OCI-LY3 (cell line): ENCODE measurements around the gene MAP4K2.

ENCODE experiments used
- H2AFZ ChIP-seq: fragments of 200-600, 300-600 bp; shearing (Covaris generic); 2 replicates; pipeline ENCODE4 v1.6.0; 2014; ENCODE audit warnings: antibody characterized with exemption, low read depth, low read length
- H3K27ac ChIP-seq: fragments of 200-600, 300-600 bp; sonication (generic); 2 replicates; pipeline ENCODE4 v1.5.1; 2014; ENCODE audit warnings: mild to moderate bottlenecking, low read length, moderate library complexity, mixed read lengths
- H3K27me3 ChIP-seq: fragments of 200-600, 300-600 bp; sonication (generic); 2 replicates; pipeline ENCODE4 v1.6.1; 2014; ENCODE audit warnings: low read depth, low read length, mixed read lengths
- H3K36me3 ChIP-seq: fragments of 200-600, 300-600 bp; sonication (generic); replicated peaks from 2 replicates; pipeline ENCODE3; 2014; ENCODE audit warnings: low read depth, low read length, mixed read lengths
- H3K4me1 ChIP-seq: fragments of 300-600, 200-600 bp; sonication (generic); 2 replicates; pipeline ENCODE4 v1.6.1; 2014; ENCODE audit warnings: low read length, mixed read lengths
- H3K4me2 ChIP-seq: fragments of 200-600, 300-600 bp; sonication (generic); 2 replicates; pipeline ENCODE4 v1.6.1; 2014; ENCODE audit warnings: low read length, mixed read lengths
- H3K4me3 ChIP-seq: fragments of 300-600, 200-600 bp; sonication (generic); 2 replicates; pipeline ENCODE4 v1.5.1; 2014; ENCODE audit warnings: antibody characterized with exemption, mild to moderate bottlenecking, low read length, moderate library complexity
- H3K79me2 ChIP-seq: fragments of 300-600, 200-600 bp; shearing (Covaris generic); 2 replicates; pipeline ENCODE4 v1.6.1; 2014; ENCODE audit warnings: mild to moderate bottlenecking, low read length, mixed read lengths
- H3K9ac ChIP-seq: fragments of 300-600, 200-600 bp; shearing (Covaris generic); 2 replicates; pipeline ENCODE4 v1.6.0; 2014; ENCODE audit warnings: mild to moderate bottlenecking, low read length, moderate library complexity
- H3K9me3 ChIP-seq: fragments of 200-600, 300-600 bp; shearing (Covaris generic); 2 replicates; pipeline ENCODE4 v1.6.1; 2014; ENCODE audit warnings: low read length, mixed read lengths; ENCODE audit not compliant: insufficient read depth
- H4K20me1 ChIP-seq: fragments of 200-600, 300-600 bp; sonication (generic); 2 replicates; pipeline ENCODE4 v1.6.1; 2016; ENCODE audit warnings: low read length, mixed read lengths; ENCODE audit not compliant: insufficient read depth
- CTCF ChIP-seq: fragments of 200-600, 300-600 bp; sonication (generic); IDR thresholded peaks from 2 replicates; pipeline ENCODE4 v1.5.1; 2014; ENCODE audit warnings: antibody characterized with exemption, low read length, low read depth
- EZH2phosphoT487 ChIP-seq: fragments of 200-600 bp; shearing (Covaris generic); IDR thresholded peaks from 2 replicates; pipeline ENCODE4 v1.6.1; 2018; ENCODE audit warnings: antibody characterized with exemption, mixed run types, low read depth

MAP4K2 gene

GRCh38 chr11:64788321-64789215 lies 14.4 kb downstream of the MAP4K2 start:
- Histone ChIP-seq H3K9ac (no peak overlapping the region), H3K27me3 (no peaks in the 10 kb centered on the region), H4K20me1 (no peaks in the 10 kb centered on the region), H3K9me3 (no peaks in the 10 kb centered on the region), H3K4me3 (no peak overlapping the region), H2AFZ (no peak overlapping the region), H3K27ac (no peak overlapping the region), H3K79me2 (no peaks in the 10 kb centered on the region), H3K4me2 (no peak overlapping the region), H3K4me1 (no peaks in the 10 kb centered on the region), H3K36me3 (peaks cover 17% of the 10 kb centered on the region)
- TF ChIP-seq EZH2phosphoT487 (no peak), CTCF (no peak)

- H3K4me2 ChIP-seq: no peak overlapping the region
- no peak overlapping the region for H3K4me3 ChIP-seq
- TF ChIP-seq CTCF (peak; percentile 90), EZH2phosphoT487 (no peak)
- no peaks in the 10 kb centered on the region for H3K79me2 ChIP-seq
- H3K27ac ChIP-seq: no peak overlapping the region
- peaks cover 12% of the 10 kb centered on the region for H3K36me3 ChIP-seq
- no peaks in the 10 kb centered on the region for H3K27me3 ChIP-seq
- H3K9me3 ChIP-seq: no peaks in the 10 kb centered on the region
- H2AFZ ChIP-seq: no peak overlapping the region
- no peaks in the 10 kb centered on the region for H3K4me1 ChIP-seq
- no peak overlapping the region for H3K9ac ChIP-seq
- H4K20me1 ChIP-seq: no peaks in the 10 kb centered on the region
These were observed 15.3 kb downstream of the MAP4K2 start for GRCh38 chr11:64787526-64788320.

- H3K27ac ChIP-seq: no peak overlapping the region
- H3K9ac ChIP-seq: no peak overlapping the region
- no peak overlapping the region for H3K4me2 ChIP-seq
- H2AFZ ChIP-seq: no peak overlapping the region
- peaks cover 12% of the 10 kb centered on the region for H3K36me3 ChIP-seq
- no peaks in the 10 kb centered on the region for H4K20me1 ChIP-seq
- H3K4me3 ChIP-seq: no peak overlapping the region
- TF ChIP-seq CTCF: no peak
- no peak for TF ChIP-seq EZH2phosphoT487
- no peaks in the 10 kb centered on the region for H3K79me2 ChIP-seq
- H3K4me1 ChIP-seq: no peaks in the 10 kb centered on the region
- H3K9me3 ChIP-seq: no peaks in the 10 kb centered on the region
- no peaks in the 10 kb centered on the region for H3K27me3 ChIP-seq
These were observed 16.7 kb downstream of the MAP4K2 start for GRCh38 chr11:64786308-64786707.
